Measurements from ENCODE around the gene BIVM. TPM values are rescaled to one million over a fixed set of nuclear protein-coding genes. Genes with fewer than 3 reads are reported as not detected.

The BIVM gene
- polyA plus RNA-seq, 3 donors = 0.76 to 1.1 (median 0.81) TPM

DNA sequence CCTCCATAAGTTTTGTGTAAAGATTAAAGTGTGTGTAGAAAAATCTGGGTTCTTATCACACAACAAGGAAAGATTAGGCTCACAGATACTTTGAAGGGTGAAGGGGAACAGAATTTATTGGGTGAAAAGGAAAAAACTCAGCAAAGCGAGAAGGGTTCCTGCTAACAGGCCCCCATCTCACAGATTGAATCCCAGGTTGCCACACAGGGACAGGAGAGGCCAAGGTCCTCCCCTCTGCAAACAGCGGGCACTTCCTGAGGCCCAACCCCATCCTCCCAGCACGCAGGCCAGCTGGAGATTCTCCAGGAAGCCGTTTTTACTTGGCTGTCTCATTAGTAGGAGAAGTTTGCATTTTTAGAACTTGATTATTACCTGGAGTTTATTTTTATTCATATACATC is 31.7 kb downstream of the BIVM start:
- Histone ChIP-seq H3K4me1 (ENCODE audit: control insufficient read depth in 1 of 2, insufficient read depth in 2 of 2, low read length in 2 of 2) (no peaks in the 10 kb centered on the region), H3K9me3 (replicated peaks in 1 of 2; ENCODE audit: control insufficient read depth in 1 of 2, insufficient read depth in 1 of 2, low read length in 2 of 2) (no peaks in the 10 kb centered on the region), H3K9ac (ENCODE audit: insufficient read depth, low read length, poor library complexity, severe bottlenecking) (peak overlapping the region; percentile 15), H3K4me2 (replicated peaks; ENCODE audit: extremely low read depth, low read length, poor library complexity, severe bottlenecking) (no peak overlapping the region), H3K27me3 (ENCODE audit: control insufficient read depth in 2 of 2, insufficient read depth in 2 of 2, low read length in 2 of 2) (no peaks in the 10 kb centered on the region), H3K27ac (ENCODE audit: low read depth in 1 of 2, low read length in 2 of 2) (no peak overlapping the region), H3K4me3 (replicated peaks in 1 of 3; ENCODE audit: low read depth in 2 of 3, low read length in 3 of 3) (no peak overlapping the region), H4K20me1 (ENCODE audit: insufficient read depth, low read length) (no peaks in the 10 kb centered on the region), H2AFZ (ENCODE audit: insufficient read depth, low read depth, low read length, poor library complexity, severe bottlenecking) (no peak overlapping the region), H3K79me2 (ENCODE audit: insufficient read depth, low read length) (no peaks in the 10 kb centered on the region), H3K36me3 (replicated peaks in 1 of 2; ENCODE audit: control insufficient read depth in 1 of 2, insufficient read depth in 2 of 2, low read length in 2 of 2) (no peaks in the 10 kb centered on the region)
- DNase-seq = no peak
- Mint-ChIP-seq H3K9me3 (no peaks in the 10 kb centered on the region), H3K36me3 (peaks cover 0 to 9% of the 10 kb centered on the region in 2 donors), H3K27me3 (ENCODE audit: low read depth in 3 of 3) (peaks cover 0 to 4% (median 0%) of the 10 kb centered on the region in 3 donors), H3K4me3 (no peak overlapping the region), H3K4me1 (peaks cover 6% of the 10 kb centered on the region), H3K27ac (no peak overlapping the region)
- no peak for TF ChIP-seq CTCF (IDR thresholded peaks at IDR 0.05)
- 86% methylated on average over 1 of the region's 4 CpGs for WGBS (ENCODE audit: insufficient coverage)
- intact Hi-C loops (cut with micrococcal nuclease) = no loop called here

DNA sequence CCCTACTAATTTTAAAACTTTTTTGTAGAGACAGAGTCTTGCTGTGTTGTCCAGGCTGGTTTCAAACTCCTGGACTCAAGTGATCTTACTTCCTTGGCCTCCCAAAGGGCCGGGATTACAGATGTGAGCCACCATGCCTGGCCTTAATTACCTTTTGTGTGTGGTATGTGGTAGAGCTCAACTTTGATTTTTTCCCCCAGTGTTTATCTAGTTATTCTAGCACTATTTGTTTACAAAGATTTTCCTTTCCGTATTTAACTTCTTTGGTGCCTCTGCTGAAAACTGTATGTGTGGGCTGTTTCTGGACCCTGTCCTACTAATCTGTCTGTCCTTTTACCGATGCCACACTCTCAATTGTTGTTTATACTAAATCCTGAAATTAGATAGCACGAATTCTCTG is 37.6 kb downstream of the BIVM start:
- H3K9me3 ChIP-seq (replicated peaks in 1 of 2; ENCODE audit: control insufficient read depth in 1 of 2, insufficient read depth in 1 of 2, low read length in 2 of 2) = no peaks in the 10 kb centered on the region
- Mint-ChIP-seq H3K4me3 (no peak overlapping the region), H3K9me3 (no peaks in the 10 kb centered on the region), H3K4me1 (no peaks in the 10 kb centered on the region), H3K27me3 (ENCODE audit: low read depth in 3 of 3) (peaks cover 0 to 4% (median 0%) of the 10 kb centered on the region in 3 donors), H3K36me3 (peaks cover 3 to 13% of the 10 kb centered on the region in 2 donors), H3K27ac (no peak overlapping the region)
- no peaks in the 10 kb centered on the region for H3K36me3 ChIP-seq (replicated peaks in 1 of 2; ENCODE audit: control insufficient read depth in 1 of 2, insufficient read depth in 2 of 2, low read length in 2 of 2)
- intact Hi-C loops (cut with micrococcal nuclease) = no loop called here
- H3K27ac ChIP-seq (ENCODE audit: low read depth in 1 of 2, low read length in 2 of 2) = no peak overlapping the region
- WGBS (ENCODE audit: insufficient coverage) = no CpG with 5 or more reads among the region's 4 CpGs
- no peak for DNase-seq
- H3K27me3 ChIP-seq (ENCODE audit: control insufficient read depth in 2 of 2, insufficient read depth in 2 of 2, low read length in 2 of 2) = no peaks in the 10 kb centered on the region
- no peaks in the 10 kb centered on the region for H3K4me1 ChIP-seq (ENCODE audit: control insufficient read depth in 1 of 2, insufficient read depth in 2 of 2, low read length in 2 of 2)
- H3K4me2 ChIP-seq (replicated peaks; ENCODE audit: extremely low read depth, low read length, poor library complexity, severe bottlenecking) = no peak overlapping the region
- TF ChIP-seq CTCF (IDR thresholded peaks at IDR 0.05) = no peak
- H3K9ac ChIP-seq (ENCODE audit: insufficient read depth, low read length, poor library complexity, severe bottlenecking) = no peak overlapping the region
- no peak overlapping the region for H2AFZ ChIP-seq (ENCODE audit: insufficient read depth, low read depth, low read length, poor library complexity, severe bottlenecking)
- H3K4me3 ChIP-seq (replicated peaks in 1 of 3; ENCODE audit: low read depth in 2 of 3, low read length in 3 of 3) = no peak overlapping the region
- no peaks in the 10 kb centered on the region for H4K20me1 ChIP-seq (ENCODE audit: insufficient read depth, low read length)
- no peaks in the 10 kb centered on the region for H3K79me2 ChIP-seq (ENCODE audit: insufficient read depth, low read length)

Data from CD14-positive monocyte (primary cell).